GM19043 (cell line): ENCODE results near the gene EIF1AD.

ENCODE experiments used
- ATAC-seq: cut with Tn5 transposase; IDR thresholded peaks from one replicate; pipeline ENCODE4 v1.9.1; 2021; ENCODE audit warnings: low read depth; ENCODE audit not compliant: unreplicated experiment

EIF1AD gene

GRCh38 chr11:66006134-66006890 lies 4.4 kb upstream of the EIF1AD start:
- no peak for ATAC-seq

DNA sequence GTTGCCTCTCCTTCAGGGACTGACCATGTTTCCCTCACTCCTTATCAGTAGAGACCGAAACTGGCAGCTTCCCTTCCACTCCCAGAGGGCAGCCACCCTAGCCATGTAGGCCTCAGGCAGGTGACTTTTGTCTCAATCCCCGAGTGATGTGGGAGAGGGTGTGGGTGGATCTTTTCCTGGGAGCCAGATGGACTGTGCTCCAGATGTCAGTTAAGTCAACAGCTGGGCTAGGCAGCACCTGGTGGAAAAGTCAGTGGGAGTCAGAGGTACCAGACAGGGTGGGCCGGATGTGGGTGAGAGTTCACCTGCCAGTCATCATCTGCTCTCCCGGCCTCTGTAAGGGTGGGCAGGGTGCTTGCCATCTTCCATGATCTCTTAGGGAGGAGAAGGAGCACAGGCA lies 2.2 kb upstream of the EIF1AD start:
- no peak for ATAC-seq

DNA sequence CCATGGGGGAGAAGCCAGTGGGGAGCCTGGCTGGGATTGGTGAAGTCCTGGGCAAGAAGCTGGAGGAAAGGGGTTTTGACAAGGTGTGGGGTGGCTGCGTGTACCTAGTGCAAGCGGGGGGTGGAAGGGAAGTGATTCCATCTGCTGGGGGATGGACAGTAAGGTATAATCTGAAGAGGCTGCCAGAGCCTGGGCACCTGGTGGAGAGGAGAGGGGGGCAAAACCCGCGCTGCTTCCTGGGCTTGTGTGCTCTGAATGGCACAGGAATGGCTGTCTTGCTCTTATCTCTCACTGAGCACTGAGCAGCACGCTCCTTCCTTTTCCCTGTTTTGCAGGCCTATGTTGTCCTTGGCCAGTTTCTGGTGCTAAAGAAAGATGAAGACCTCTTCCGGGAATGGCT lies 1.3 kb upstream of the EIF1AD start:
- ATAC-seq: no peak

- peak; percentile 41 for ATAC-seq
These were observed 780 bp upstream of the EIF1AD start for GRCh38 chr11:66002648-66003225.

DNA sequence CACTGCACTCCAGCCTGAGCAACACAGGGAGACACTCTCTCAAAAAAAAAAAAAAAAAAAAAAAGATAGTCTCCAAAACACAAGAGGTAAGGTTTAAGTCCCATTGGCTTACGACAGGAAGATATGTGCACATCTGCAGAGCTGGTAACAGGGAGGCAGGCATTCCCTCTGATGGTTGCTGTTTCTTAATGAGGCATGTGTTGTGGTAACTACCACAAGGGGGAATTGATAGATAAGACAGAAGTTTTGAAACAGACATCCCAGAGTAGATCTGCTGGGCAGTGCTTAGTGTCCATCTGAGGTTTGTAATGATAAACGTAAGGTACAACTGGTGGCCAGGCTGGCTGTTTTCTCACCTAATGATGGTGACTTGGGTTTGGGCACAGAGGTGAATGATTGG lies 4.7 kb downstream of the EIF1AD start:
- no peak for ATAC-seq

DNA sequence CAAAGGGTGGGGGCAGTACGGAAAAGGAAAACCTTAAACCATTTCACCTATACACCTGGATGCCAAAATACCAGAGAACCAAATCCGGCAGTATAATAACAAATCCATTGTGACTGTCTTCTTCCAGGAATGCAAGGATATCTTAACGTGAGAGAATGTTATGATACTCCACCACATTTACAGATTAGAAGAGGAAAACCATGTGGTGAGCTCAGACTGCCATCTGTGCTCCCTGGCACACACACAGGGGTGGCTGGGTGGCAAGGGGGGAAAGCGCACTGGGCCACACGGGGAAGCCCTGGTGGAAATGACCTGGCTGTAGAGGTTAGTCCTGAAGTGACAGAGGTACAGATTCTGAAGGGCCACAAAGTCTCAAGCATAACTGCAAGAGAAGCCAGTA lies 9.9 kb downstream of the EIF1AD start:
- no peak for ATAC-seq

DNA sequence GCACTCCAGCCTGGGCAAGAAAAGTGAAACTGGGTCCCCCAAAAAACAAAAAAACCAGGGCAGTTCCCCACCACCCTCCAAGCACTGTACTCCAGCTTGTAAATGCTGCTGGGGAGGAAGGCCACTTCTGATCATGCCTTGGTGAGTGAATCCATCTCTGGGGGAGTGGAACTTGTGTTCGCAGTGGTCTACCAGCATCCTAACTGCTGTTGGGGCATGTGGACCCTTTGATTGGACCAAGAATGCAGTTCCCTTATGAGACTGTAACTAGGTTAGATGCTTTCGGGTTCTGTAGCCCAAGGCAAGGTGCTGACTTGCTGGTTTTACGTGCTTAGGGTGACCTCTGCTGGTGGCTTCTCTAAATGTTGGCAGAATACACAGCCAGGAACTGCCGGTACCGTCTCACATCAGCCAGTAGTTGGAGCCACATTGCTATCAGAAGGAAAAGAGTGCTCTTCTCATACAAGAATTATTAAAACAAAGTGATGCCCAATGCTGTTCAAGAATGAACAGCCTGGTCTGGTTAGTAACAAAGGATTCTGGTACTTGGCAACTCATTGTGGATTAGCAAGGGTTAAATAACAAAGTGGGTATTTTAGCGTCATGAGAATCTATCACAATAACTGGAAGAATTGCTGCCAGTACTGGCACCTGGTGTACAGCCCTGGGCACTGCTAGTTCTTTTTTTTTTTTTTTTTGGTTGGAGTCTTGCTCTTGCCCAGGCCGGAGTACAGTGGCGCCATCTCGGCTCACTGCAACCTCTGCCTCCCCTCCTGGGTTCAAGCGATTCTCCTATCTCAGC lies 13.0 kb downstream of the EIF1AD start:
- peak; percentile 84 for ATAC-seq

DNA sequence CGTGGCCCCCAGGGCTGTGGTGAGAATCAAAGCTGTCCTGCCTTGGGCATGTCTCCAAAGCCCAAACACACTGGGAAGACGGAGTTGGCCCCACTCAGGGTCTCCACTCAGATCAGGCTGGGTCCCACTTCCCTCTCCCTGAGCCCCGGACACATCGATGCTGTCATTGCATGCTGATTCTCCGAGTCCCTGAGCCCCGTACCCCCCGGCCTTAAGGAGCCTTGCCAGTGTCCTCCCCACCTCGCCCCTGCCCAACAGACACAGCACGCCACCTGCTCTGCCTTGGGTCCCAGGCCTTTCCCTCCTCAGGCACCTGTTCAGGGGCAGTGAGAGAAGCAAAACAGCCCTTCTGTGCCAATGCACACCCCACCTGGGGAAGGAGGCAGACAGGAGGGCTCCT lies 14.6 kb downstream of the EIF1AD start:
- no peak for ATAC-seq

GRCh38 chr11:65983589-65983987 lies 18.4 kb downstream of the EIF1AD start:
- ATAC-seq: no peak

DNA sequence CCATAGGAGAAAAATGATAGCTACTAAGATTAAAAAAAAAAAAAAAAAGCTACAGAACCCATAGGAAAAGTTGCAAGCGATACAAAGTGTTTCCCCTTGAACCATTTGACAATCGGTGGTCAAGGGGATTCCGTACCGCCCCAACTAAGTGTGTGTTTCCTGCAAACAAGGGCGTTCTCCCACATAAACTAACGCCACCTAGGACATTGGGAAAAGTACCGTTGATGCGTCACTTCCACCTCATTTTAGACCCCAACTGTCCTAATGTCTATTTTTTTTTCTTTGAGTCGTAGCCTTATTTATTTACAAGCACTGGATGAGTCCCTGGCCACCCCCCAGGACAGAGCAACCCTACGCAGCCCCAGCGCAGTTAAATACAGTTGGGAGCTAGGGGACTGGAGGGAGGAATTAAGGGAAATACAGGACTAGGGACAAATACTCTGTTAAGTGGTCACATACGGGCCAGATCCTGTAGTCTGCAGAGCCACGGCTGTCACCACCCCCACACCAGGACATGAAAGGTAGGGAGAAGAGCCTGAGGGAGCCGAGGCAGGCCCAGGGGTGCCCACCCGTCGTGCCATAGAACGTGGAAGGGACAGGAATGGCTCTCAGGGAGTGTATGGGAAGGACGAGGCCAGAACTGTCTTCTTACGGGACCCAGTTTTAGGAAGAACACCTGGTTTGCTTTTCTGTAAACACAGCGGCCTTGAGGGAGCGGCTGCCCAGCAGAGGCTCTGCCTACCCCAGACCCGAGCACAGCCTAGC lies 19.0 kb downstream of the EIF1AD start:
- no peak for ATAC-seq

- no peak for ATAC-seq
These were observed 19.8 kb downstream of the EIF1AD start for GRCh38 chr11:65981972-65982823.

DNA sequence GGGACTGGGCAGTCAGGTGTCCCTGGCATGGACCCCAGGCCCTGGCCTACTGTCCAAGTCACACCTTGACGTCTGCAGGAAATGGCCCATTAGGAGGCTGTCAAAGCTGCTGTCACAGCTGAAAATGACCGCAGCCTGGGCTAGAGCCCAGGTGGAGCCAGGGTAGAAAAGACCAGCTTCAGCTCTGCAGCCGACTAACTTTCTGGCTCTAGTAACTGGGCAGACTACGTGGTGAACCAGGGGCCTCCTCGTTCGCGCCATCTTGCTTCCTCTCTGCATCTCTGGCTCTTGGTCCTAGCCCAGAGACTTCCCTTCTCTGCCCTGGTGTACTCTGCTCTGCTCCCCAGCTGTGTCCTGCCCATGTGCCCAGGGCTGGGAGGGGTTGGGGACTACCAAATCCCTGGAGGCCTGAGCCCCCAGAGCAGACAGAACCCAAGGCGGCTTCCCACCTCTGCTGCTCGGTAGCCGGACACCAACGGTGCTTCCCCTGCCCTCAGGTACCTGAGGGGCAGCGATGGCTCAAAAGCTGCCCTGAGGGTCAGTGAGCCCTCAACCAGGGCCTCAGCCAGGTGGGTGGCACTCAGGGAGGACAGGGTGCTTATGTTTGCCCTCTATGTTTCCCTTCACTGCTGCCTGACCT lies 20.7 kb downstream of the EIF1AD start:
- ATAC-seq: no peak

DNA sequence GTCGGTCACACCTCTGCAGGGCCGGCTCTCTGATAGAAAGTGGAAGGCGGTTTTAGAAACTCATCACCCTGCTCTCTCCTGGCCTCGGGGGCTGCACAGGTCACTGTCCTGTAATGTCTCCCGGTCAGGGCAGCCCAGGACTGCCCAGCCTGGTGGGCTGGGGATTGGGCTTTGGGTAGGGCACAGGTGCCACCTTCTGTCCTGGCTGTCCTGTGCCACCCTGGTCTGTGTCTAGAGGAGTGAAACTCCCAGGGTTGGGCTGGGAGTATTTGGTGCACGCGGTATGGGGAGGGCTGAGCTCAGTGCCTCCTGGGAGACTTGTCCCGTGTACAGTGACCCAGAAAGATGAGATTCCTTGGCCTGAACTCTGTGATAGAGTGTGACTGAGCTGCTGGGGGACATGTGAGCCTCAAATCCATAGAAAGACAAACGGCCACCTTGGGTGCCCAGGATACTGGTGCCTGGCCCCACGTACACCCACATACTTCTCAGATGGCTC lies 22.6 kb downstream of the EIF1AD start:
- no peak for ATAC-seq

GRCh38 chr11:65978391-65979238 lies 23.3 kb downstream of the EIF1AD start:
- ATAC-seq: no peak

DNA sequence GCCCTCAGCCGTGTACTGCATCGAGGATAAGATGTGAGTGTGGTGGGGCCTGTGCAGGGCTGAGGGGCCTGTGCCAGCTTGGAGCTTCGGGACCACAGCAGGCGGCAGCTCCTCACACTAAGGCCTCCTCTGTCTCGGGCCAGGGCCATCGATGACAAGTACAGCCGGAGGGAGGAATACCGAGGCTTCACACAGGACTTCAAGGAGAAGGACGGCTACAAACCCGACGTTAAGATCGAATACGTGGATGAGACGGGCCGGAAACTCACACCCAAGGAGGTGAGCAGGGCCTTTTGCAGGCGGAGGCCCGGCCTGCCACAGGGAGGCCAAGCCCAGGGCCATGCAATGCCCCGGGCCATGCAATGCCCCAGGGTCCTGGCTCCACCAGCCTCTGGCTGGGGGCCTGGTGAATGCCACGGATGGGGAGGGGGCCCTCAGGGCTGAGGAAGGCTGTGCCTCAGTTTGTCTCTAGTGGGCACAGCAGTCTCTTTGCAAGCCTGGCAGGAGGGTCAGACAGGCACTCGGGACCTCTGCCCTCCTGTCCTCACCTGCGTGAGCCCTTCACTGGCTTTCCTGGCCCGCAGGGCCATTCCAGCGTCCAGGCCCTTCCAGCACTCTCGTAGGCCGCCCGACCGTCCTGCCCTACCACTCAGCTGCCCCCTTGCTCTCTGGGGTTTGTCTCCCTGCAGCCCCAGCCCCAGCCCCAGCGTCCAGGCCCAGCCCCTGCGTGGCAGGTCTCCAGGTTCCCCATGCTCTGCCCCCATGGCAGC lies 24.2 kb downstream of the EIF1AD start:
- ATAC-seq: no peak

DNA sequence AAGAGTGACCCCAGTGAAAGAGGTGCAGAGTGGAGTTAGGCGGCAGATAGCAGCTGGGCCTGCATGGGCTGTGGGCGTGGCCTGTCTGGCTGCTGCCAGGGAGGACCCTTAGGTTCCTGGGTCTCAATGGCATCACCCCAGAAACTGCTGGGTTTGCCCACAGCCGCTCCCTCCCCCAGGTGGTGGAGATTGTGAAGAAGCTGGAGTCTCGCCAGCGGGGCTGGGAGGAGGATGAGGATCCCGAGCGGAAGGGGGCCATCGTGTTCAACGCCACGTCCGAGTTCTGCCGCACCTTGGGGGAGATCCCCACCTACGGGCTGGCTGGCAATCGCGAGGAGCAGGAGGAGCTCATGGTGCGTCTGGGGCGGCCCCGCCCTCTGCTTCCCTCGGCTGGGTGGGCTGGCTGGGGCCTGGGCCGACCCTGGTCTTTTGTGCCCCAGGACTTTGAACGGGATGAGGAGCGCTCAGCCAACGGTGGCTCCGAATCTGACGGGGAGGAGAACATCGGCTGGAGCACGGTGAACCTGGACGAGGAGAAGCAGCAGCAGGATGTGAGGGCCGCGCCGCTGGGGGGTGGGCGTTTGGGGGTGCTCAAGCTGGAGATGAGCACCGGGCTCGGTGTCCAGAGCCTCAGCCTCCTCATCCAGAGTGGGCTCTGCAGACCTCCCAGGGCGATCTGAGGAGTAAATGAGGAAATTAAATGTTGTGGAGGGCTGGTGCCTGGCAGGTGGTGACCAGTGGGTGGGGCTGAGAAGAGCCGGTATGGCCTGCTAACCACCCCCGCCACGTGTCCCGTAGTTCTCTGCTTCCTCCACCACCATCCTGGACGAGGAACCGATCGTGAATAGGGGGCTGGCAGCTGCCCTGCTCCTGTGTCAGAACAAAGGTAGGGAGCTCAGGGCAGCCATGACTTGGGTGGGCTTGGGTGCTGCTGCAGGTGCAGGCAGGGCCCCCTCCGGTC lies 25.5 kb downstream of the EIF1AD start:
- ATAC-seq: no peak

DNA sequence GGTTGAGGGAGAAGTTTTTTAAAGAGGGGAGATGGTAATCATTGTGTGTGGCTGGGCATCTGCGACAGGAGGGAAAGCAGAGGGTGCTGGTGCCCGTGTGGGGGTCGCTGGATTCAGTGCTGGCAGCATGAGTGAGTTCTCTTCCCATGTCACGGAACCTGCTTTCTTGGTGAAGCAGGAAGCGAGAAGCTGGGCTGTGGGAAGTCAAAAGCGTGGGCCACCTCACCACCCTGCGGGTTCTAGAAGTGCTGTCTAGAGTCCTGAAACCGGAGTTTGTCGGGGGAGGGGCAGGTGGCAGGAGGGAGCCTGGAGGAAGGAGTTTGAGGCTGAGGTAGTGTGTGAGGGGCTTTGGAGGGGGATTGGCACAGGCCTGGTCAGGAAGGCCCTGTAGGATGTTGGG lies 26.2 kb downstream of the EIF1AD start:
- no peak for ATAC-seq
